Neural progenitor cell (in vitro differentiated cells): ENCODE results near the gene ATAD3B.

Experiments used
- EZH2 ChIP-seq: fragments of 200-600 bp; sonication (generic); IDR thresholded peaks from 2 replicates; pipeline ENCODE4 v1.6.1; 2017; ENCODE audit warnings: antibody characterized with exemption, mild to moderate bottlenecking, moderate library complexity
- TF ChIP-seq, protein P1 (sequence below): fragments of 200-600 bp; sonication (generic); IDR thresholded peaks from 2 replicates; pipeline ENCODE4 v1.5.1; 2017; ENCODE audit warnings: antibody characterized with exemption, mild to moderate bottlenecking

GRCh38 chr1:1434131-1434823, 37.3 kb upstream of the ATAD3B start:
- TF ChIP-seq, protein P1, sequence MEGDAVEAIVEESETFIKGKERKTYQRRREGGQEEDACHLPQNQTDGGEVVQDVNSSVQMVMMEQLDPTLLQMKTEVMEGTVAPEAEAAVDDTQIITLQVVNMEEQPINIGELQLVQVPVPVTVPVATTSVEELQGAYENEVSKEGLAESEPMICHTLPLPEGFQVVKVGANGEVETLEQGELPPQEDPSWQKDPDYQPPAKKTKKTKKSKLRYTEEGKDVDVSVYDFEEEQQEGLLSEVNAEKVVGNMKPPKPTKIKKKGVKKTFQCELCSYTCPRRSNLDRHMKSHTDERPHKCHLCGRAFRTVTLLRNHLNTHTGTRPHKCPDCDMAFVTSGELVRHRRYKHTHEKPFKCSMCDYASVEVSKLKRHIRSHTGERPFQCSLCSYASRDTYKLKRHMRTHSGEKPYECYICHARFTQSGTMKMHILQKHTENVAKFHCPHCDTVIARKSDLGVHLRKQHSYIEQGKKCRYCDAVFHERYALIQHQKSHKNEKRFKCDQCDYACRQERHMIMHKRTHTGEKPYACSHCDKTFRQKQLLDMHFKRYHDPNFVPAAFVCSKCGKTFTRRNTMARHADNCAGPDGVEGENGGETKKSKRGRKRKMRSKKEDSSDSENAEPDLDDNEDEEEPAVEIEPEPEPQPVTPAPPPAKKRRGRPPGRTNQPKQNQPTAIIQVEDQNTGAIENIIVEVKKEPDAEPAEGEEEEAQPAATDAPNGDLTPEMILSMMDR = no peak
- TF ChIP-seq EZH2 = no peak
